ENCODE data around the gene CD2AP. TPM values are rescaled to one million over a fixed set of nuclear protein-coding genes. Genes with fewer than 3 reads are reported as not detected.

CD2AP gene
- total and polyA plus RNA-seq, 2 of the 8 experiments (the other 6 are each of a cell fraction or from before 2014, with no cell fraction given) = 8.6 to 75.6 TPM

- no peak overlapping the region for H3K9ac ChIP-seq (replicated peaks in 1 of 4; ENCODE audit: extremely low read depth in 1 of 4, low read depth in 3 of 4, low read length in 3 of 4)
- POLR2A ChIA-PET (ENCODE audit: partially characterized antibody) = no interaction called here
- no peak overlapping the region for H2BK15ac ChIP-seq (ENCODE audit: low read length)
- CTCF ChIA-PET (ENCODE audit: partially characterized antibody) = no interaction called here
- DNase-seq (ENCODE audit: low read depth in 1 of 2, low spot score in 2 of 2) (no peak), FAIRE-seq (no peak)
- no peak overlapping the region for H4K91ac ChIP-seq (replicated peaks; ENCODE audit: insufficient read length, low read length)
- no peaks in the 10 kb centered on the region for H3K27me3 ChIP-seq (replicated peaks in 1 of 4; ENCODE audit: control insufficient read depth in 3 of 4, extremely low read depth in 1 of 4, insufficient read depth in 3 of 4, low read length in 3 of 4)
- no peak overlapping the region for H3K27ac ChIP-seq (ENCODE audit: low read depth, low read length)
- no peaks in the 10 kb centered on the region for H3K79me1 ChIP-seq (ENCODE audit: low read depth, low read length)
- H2AK5ac ChIP-seq (ENCODE audit: low read depth, low read length) = no peak overlapping the region
- peaks cover 0 to 3% (median 0%) of the 10 kb centered on the region in 4 experiments; a peak in 2 of 7 replicates for H3K4me1 ChIP-seq (replicated peaks in 1 of 4; ENCODE audit: control insufficient read depth in 3 of 4, insufficient read depth in 4 of 4, low read length in 3 of 4)
- no peak overlapping the region for H2BK5ac ChIP-seq (ENCODE audit: low read depth, low read length)
- peaks cover 0 to 51% of the 10 kb centered on the region in 2 experiments; a peak in 3 of 4 replicates for H3K79me2 ChIP-seq (ENCODE audit: control insufficient read depth in 1 of 2, insufficient read depth in 2 of 2, low read length in 2 of 2)
- H2BK120ac ChIP-seq (replicated peaks; ENCODE audit: low read depth, low read length) = no peak overlapping the region
- no peak for TF ChIP-seq EGR1 (IDR thresholded peaks at IDR 0.05; ENCODE audit: borderline replicate concordance, low read depth, low read length)
- TF ChIP-seq KDM1A (IDR thresholded peaks at IDR 0.05; ENCODE audit: borderline replicate concordance, low read length) = no peak
- peaks cover 0 to 34% (median 6%) of the 10 kb centered on the region in 4 experiments; a peak in 4 of 8 replicates for H3K36me3 ChIP-seq (ENCODE audit: control insufficient read depth in 2 of 4, insufficient read depth in 4 of 4, low read length in 3 of 4)
- no peaks in the 10 kb centered on the region for H3K23me2 ChIP-seq (ENCODE audit: low read depth, low read length)
- H3K18ac ChIP-seq (ENCODE audit: extremely low read depth, low read length) = no peak overlapping the region
- no peak overlapping the region for H4K8ac ChIP-seq (ENCODE audit: extremely low read depth, insufficient read depth, low read length)
- no peak overlapping the region for H3K4me2 ChIP-seq (ENCODE audit: insufficient read depth in 1 of 2, low read depth in 2 of 2, low read length in 2 of 2)
- no peak overlapping the region for H2BK20ac ChIP-seq (ENCODE audit: low read length)
- H2AFZ ChIP-seq (ENCODE audit: low read length) = no peak overlapping the region
- no peak overlapping the region for H3K4ac ChIP-seq (replicated peaks; ENCODE audit: insufficient read length, low read depth, low read length)
- WGBS, 2 experiments (ENCODE audit: extremely low coverage in 1 of 2, insufficient coverage in 1 of 2, insufficient read length in 1 of 2, insufficient replicate concordance in 2 of 2, low coverage in 1 of 2, low lambda C conversion rate in 2 of 2, missing lambda C conversion rate in 1 of 2) = 67% methylated on average over 2 of the region's 2 CpGs; no CpG with 5 or more reads in 1 of the 2 experiments
- no peaks in the 10 kb centered on the region for H3K9me3 ChIP-seq (ENCODE audit: insufficient read depth in 2 of 2, low read depth in 1 of 2, low read length in 1 of 2)
- H3K14ac ChIP-seq (ENCODE audit: insufficient read length) = no peak overlapping the region
- no peak overlapping the region for H3K4me3 ChIP-seq (ENCODE audit: extremely low read depth in 1 of 4, insufficient read depth in 2 of 4, low read depth in 3 of 4, low read length in 4 of 4)
- no peak overlapping the region for H3K56ac ChIP-seq (replicated peaks; ENCODE audit: insufficient read length, low read depth, low read length)
- peaks cover 0 to 3% of the 10 kb centered on the region in 2 experiments for H4K20me1 ChIP-seq (replicated peaks in 1 of 2; ENCODE audit: control insufficient read depth in 1 of 2, insufficient read depth in 2 of 2, low read length in 2 of 2)
- H3K23ac ChIP-seq (ENCODE audit: insufficient read length) = no peak overlapping the region
- no peak overlapping the region for H2BK12ac ChIP-seq (ENCODE audit: low read depth, low read length)
- H4K5ac ChIP-seq (ENCODE audit: insufficient read length, low read depth, low read length) = no peak overlapping the region
These were observed 95.5 kb downstream of the CD2AP start for GRCh38 chr6:47573109-47573508.
